Measurements from ENCODE around the gene MTUS2. TPM values are rescaled to one million over a fixed set of nuclear protein-coding genes. Genes with fewer than 3 reads are reported as not detected.

MTUS2 gene
- total and polyA plus RNA-seq, 10 donors = 0.20 to 3.2 (median 0.85) TPM

DNA sequence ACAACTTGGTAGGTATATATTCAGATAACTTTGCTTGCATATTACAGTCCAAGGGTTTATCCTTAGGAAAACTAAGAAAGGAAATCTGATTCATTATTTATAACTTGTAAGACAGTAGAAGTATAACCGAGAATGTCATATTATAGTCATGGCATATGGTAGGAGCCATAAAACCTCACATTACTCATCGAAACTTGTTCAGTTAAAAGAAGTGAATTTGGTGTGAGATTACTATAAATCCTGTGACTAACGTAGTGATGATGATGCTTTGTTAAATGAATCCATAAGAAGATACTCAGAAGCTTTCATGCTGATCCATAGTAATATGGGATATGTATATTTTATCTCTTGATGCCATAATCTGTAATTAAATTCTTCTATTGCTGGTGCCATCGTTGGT, 57.3 kb downstream of the MTUS2 start:
- Histone ChIP-seq H3K27ac (no peak overlapping the region), H3K36me3 (no peaks in the 10 kb centered on the region), H3K27me3 (replicated peaks in 1 of 7) (peaks cover 0 to 6% (median 0%) of the 10 kb centered on the region in 7 donors), H3K4me3 (no peak overlapping the region), H3K4me1 (no peaks in the 10 kb centered on the region), H3K9me3 (peaks cover 0 to 33% (median 17%) of the 10 kb centered on the region in 8 donors)
- 76 to 90% (median 84%) methylated on average over 4 of the region's 4 CpGs for WGBS, 5 donors
- intact Hi-C loops (cut with DNase I; ENCODE audit: low total_unique reads) = no loop called here
- DNase-seq = no peak
- TF ChIP-seq POLR2AphosphoS5 (IDR thresholded peaks at IDR 0.05) = no peak
- TF ChIP-seq POLR2A (IDR thresholded peaks at IDR 0.05) = no peak
- TF ChIP-seq, protein P1, sequence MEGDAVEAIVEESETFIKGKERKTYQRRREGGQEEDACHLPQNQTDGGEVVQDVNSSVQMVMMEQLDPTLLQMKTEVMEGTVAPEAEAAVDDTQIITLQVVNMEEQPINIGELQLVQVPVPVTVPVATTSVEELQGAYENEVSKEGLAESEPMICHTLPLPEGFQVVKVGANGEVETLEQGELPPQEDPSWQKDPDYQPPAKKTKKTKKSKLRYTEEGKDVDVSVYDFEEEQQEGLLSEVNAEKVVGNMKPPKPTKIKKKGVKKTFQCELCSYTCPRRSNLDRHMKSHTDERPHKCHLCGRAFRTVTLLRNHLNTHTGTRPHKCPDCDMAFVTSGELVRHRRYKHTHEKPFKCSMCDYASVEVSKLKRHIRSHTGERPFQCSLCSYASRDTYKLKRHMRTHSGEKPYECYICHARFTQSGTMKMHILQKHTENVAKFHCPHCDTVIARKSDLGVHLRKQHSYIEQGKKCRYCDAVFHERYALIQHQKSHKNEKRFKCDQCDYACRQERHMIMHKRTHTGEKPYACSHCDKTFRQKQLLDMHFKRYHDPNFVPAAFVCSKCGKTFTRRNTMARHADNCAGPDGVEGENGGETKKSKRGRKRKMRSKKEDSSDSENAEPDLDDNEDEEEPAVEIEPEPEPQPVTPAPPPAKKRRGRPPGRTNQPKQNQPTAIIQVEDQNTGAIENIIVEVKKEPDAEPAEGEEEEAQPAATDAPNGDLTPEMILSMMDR (IDR thresholded peaks at IDR 0.05 in 8 of 11, conservative IDR thresholded peaks at IDR 0.05 in 3 of 11) = no peak

DNA sequence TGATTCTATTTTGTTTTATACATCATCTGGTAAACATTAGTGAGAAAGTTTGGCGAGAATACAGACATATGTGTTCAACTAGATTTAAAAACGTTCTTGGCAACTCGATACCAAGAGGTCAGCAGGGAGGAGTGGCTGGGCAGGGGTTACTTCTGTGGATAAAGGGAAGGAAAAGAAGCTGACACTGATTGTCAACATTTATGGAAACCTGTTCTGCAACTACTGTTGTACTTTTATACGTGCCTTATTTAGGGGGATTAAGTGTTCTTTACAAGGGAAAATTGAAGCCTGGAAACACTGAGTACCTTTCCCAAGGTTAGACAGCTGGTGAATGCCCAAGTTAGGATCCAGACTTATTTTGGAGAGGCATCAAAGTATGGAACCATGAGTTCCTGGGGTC, 65.0 kb downstream of the MTUS2 start:
- Histone ChIP-seq H3K4me3 (no peak overlapping the region), H3K9me3 (peaks cover 0 to 8% (median 0%) of the 10 kb centered on the region in 8 donors), H3K36me3 (no peaks in the 10 kb centered on the region), H3K4me1 (no peaks in the 10 kb centered on the region), H3K27me3 (replicated peaks in 1 of 7) (peaks cover 0 to 8% (median 0%) of the 10 kb centered on the region in 7 donors), H3K27ac (no peak overlapping the region)
- 40 to 66% (median 53%) methylated on average over 4 of the region's 4 CpGs for WGBS, 5 donors
- intact Hi-C loops (cut with DNase I; ENCODE audit: low total_unique reads) = no loop called here
- TF ChIP-seq POLR2AphosphoS5 (IDR thresholded peaks at IDR 0.05) (no peak), POLR2A (IDR thresholded peaks at IDR 0.05) (no peak)
- TF ChIP-seq, protein P1 (IDR thresholded peaks at IDR 0.05 in 8 of 11, conservative IDR thresholded peaks at IDR 0.05 in 3 of 11) = no peak
- DNase-seq = no peak

GRCh38 chr13:28889086-28889732, 69.1 kb downstream of the MTUS2 start:
- no peaks in the 10 kb centered on the region for H3K4me1 ChIP-seq
- TF ChIP-seq POLR2A (IDR thresholded peaks at IDR 0.05) (no peak), POLR2AphosphoS5 (IDR thresholded peaks at IDR 0.05) (no peak)
- TF ChIP-seq, protein P1 (IDR thresholded peaks at IDR 0.05 in 8 of 11, conservative IDR thresholded peaks at IDR 0.05 in 3 of 11) = no peak
- intact Hi-C loops (cut with DNase I; ENCODE audit: low total_unique reads) = no loop called here
- H3K27ac ChIP-seq = no peak overlapping the region
- WGBS, 5 donors = 60 to 71% (median 68%) methylated on average over 6 of the region's 6 CpGs
- peaks cover 0 to 17% (median 0%) of the 10 kb centered on the region in 7 donors for H3K27me3 ChIP-seq (replicated peaks in 1 of 7)
- H3K4me3 ChIP-seq = no peak overlapping the region
- no peaks in the 10 kb centered on the region for H3K36me3 ChIP-seq
- H3K9me3 ChIP-seq = no peaks in the 10 kb centered on the region
- no peak for DNase-seq

DNA sequence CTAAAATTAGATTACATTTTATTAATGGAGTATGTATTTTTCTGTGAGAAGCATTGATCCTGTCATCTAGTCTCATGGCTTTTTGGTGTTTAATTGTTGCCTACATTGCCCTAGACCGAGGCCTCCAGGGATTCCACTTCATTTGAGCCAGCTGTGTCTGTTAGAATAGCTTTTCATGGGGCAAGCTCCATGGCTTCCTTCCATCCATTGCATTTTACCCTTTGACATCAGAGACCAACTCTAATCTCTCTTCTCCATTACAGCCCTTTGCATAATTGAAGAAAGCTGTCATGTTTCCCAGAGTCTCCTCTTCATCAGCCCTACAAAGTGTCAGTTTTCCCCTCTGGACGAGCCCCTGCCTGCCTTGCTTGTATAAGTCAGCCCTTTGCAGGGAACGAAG, 70.6 kb downstream of the MTUS2 start:
- no peak for DNase-seq
- Histone ChIP-seq H3K36me3 (no peaks in the 10 kb centered on the region), H3K4me1 (no peaks in the 10 kb centered on the region), H3K4me3 (no peak overlapping the region), H3K27ac (no peak overlapping the region), H3K27me3 (replicated peaks in 1 of 7) (peaks cover 0 to 17% (median 0%) of the 10 kb centered on the region in 7 donors), H3K9me3 (no peaks in the 10 kb centered on the region)
- TF ChIP-seq, protein P1 (IDR thresholded peaks at IDR 0.05 in 8 of 11, conservative IDR thresholded peaks at IDR 0.05 in 3 of 11) = no peak
- no peak for TF ChIP-seq POLR2AphosphoS5 (IDR thresholded peaks at IDR 0.05)
- TF ChIP-seq POLR2A (IDR thresholded peaks at IDR 0.05) = no peak
- intact Hi-C loops (cut with DNase I; ENCODE audit: low total_unique reads) = no loop called here
- 59 to 70% (median 60%) methylated on average over 3 of the region's 3 CpGs for WGBS, 5 donors
